ENCODE data around the gene SLC25A18. TPM values are rescaled to one million over a fixed set of nuclear protein-coding genes. Genes with fewer than 3 reads are reported as not detected.

Gene SLC25A18
- total RNA-seq, 2 donors from 2014 or later: 9.0 to 10.6 TPM

DNA sequence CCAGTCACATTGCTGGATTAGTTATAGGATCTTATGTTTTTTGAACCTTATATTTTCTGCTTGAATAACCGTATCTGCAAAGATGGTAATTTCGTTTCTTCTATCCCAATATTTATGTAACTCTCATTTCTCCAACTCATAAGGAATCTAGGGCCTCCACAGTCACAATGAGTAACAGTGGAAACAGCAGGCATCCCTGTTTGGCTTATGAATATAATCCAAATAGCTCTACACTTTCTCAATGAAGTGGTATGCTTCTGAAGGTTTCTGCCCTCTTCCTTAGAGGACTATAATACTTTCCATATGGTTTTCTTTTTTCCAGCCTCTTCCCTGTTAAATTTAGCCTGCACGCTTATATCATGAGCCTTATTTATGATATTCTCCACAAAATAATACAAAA is 48.8 kb downstream of the SLC25A18 start:
- intact Hi-C loops (cut with DNase I): no loop called here
- Histone ChIP-seq H3K27ac (no peak overlapping the region), H3K4me1 (replicated peaks) (no peaks in the 10 kb centered on the region), H3K36me3 (peaks cover 0 to 7% of the 10 kb centered on the region in 2 donors), H3K9me3 (no peaks in the 10 kb centered on the region), H3K27me3 (replicated peaks; ENCODE audit: insufficient read depth) (no peaks in the 10 kb centered on the region), H3K4me3 (no peak overlapping the region)
- 34% methylated on average over 3 of the region's 3 CpGs for WGBS
- no peak for DNase-seq (ENCODE audit: low spot score)
- TF ChIP-seq, protein P1, sequence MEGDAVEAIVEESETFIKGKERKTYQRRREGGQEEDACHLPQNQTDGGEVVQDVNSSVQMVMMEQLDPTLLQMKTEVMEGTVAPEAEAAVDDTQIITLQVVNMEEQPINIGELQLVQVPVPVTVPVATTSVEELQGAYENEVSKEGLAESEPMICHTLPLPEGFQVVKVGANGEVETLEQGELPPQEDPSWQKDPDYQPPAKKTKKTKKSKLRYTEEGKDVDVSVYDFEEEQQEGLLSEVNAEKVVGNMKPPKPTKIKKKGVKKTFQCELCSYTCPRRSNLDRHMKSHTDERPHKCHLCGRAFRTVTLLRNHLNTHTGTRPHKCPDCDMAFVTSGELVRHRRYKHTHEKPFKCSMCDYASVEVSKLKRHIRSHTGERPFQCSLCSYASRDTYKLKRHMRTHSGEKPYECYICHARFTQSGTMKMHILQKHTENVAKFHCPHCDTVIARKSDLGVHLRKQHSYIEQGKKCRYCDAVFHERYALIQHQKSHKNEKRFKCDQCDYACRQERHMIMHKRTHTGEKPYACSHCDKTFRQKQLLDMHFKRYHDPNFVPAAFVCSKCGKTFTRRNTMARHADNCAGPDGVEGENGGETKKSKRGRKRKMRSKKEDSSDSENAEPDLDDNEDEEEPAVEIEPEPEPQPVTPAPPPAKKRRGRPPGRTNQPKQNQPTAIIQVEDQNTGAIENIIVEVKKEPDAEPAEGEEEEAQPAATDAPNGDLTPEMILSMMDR (IDR thresholded peaks at IDR 0.05): no peak
- TF ChIP-seq POLR2A (IDR thresholded peaks at IDR 0.05) (no peak), POLR2AphosphoS5 (IDR thresholded peaks at IDR 0.05) (no peak)

DNA sequence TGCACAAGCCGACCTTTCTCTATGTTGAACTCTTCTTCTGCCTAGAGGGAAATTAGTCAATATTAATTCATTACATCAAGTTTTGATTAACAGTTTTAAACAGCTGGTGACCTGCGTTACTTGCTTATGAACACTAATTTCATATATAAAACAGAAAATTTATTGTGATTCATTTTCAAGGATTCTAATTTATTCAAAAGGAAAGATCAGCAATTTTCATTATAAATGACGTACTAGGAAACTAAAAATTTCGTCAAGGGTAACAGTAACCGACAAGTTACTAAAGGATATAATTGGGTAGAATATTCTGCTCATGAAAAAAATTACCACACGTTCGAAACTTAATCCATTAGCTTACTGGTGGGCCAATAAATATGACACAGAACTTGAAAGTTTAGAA is 50.0 kb downstream of the SLC25A18 start:
- no peak overlapping the region for H3K4me3 ChIP-seq
- no peak for TF ChIP-seq POLR2AphosphoS5 (IDR thresholded peaks at IDR 0.05)
- TF ChIP-seq, protein P1 (IDR thresholded peaks at IDR 0.05): no peak
- TF ChIP-seq POLR2A (IDR thresholded peaks at IDR 0.05): no peak
- no peak for DNase-seq (ENCODE audit: low spot score)
- intact Hi-C loops (cut with DNase I): no loop called here
- WGBS: 89% methylated on average over 7 of the region's 7 CpGs
- no peaks in the 10 kb centered on the region for H3K4me1 ChIP-seq (replicated peaks)
- H3K27me3 ChIP-seq (replicated peaks; ENCODE audit: insufficient read depth): no peaks in the 10 kb centered on the region
- H3K27ac ChIP-seq: no peak overlapping the region
- H3K9me3 ChIP-seq: no peaks in the 10 kb centered on the region
- peaks cover 0 to 7% of the 10 kb centered on the region in 2 donors for H3K36me3 ChIP-seq

DNA sequence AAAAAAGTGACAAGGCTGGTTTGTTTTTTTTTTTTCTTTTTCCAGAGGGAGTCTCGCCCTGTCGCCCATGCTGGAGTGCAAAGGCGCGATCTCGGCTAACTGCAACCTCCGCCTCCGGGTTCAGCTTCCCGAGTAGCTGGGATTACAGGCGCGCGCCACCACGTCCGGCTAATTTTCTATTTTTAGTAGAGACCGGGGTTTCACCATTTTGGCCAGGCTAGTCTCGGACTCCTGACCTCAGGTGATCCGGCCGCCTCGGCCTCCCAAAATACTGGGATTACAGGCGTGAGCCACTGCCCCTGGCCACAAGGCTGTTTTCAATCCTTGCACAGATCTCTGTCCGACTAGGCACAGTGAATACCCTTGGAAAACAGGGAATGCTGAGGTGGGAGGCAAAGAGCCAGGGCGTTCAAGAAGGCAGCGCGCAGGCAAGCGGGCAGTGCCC is 64.7 kb downstream of the SLC25A18 start:
- TF ChIP-seq POLR2A (IDR thresholded peaks at IDR 0.05) (no peak), POLR2AphosphoS5 (IDR thresholded peaks at IDR 0.05) (no peak)
- TF ChIP-seq, protein P1 (IDR thresholded peaks at IDR 0.05): no peak
- no peak for DNase-seq (ENCODE audit: low spot score)
- intact Hi-C loops (cut with DNase I): loop anchor here (10.0 kb wide), 2 partner anchors 53 to 463 kb away; no protein-coding TSS in a partner anchor
- Histone ChIP-seq H3K4me3 (peak overlapping the region; percentile 89 to 91), H3K4me1 (replicated peaks) (no peaks in the 10 kb centered on the region), H3K27me3 (replicated peaks; ENCODE audit: insufficient read depth) (no peaks in the 10 kb centered on the region), H3K27ac (peak overlapping the region; percentile 90 to 92), H3K36me3 (no peaks in the 10 kb centered on the region), H3K9me3 (no peaks in the 10 kb centered on the region)
- 13% methylated on average over 24 of the region's 24 CpGs for WGBS

DNA sequence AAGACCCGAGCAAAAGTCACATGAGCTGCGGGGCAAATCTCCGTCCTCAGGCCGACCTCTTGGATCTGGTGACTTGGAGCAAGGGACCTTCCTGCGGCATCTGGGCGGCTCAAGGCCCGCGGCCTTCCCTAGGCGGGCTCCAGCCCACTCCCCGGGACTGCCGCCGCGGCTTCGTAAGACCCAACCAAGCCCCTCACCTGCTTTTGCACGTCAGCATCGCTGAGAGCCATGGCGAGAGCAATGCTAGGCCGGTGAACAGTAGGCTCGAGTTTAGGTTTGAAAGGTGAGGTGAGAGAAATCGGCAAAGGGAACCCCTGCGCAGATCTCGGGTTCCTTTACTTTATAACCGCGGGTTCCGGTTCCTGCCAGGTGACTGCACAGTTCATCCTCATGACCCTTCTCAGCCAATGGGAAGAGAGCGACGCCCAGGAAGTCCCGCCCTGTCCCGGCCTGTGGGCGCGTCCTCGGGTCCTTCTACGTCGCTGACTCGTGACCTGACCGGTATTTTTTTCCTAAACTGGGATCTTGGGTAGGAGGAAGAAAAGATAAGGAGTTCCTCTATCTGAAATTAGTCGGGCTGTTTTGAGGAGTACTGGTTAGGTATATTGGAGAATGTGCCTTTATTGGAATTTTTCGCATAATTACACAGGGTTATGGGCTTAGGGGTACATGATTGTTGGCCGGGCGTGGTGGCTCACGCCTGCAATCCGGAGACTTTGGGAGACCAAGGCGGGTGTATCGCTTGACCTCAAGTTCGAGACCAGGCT is 65.3 kb downstream of the SLC25A18 start, which contains the start of gene ATP6V1E1:
Gene ATP6V1E1, minus strand, starts transcription at position 344 of the 767 bp plus-strand sequence. Its CDS starts 114 bp downstream, at position 230.
- H3K4me3 ChIP-seq: peak within 1 kb of the TSS; percentile 89 to 91
- intact Hi-C loops (cut with DNase I): loop anchor here (1.0 to 10.0 kb wide), 3 partner anchors 10 to 464 kb away; partner anchors contain the start of gene BCL2L13

More for the DNA sequence above, 65.3 kb downstream of the SLC25A18 start, which contains the start of gene ATP6V1E1:
- Histone ChIP-seq H3K4me1 (replicated peaks) (no peaks in the 10 kb centered on the region), H3K27me3 (replicated peaks; ENCODE audit: insufficient read depth) (no peaks in the 10 kb centered on the region), H3K27ac (peak within 1 kb of the TSS; percentile 90 to 92), H3K36me3 (no peaks in the 10 kb centered on the region), H3K9me3 (no peaks in the 10 kb centered on the region)
- TF ChIP-seq POLR2A (IDR thresholded peaks at IDR 0.05): peak; percentile 61
- TF ChIP-seq, protein P1 (IDR thresholded peaks at IDR 0.05): no peak
- peak; percentile 98 for TF ChIP-seq POLR2AphosphoS5 (IDR thresholded peaks at IDR 0.05)
- under 1% methylated on average over 45 of the region's 45 CpGs for WGBS
- DNase-seq (ENCODE audit: low spot score): peak; percentile 97

All from prostate gland (tissue), 2 donors.